ENCODE measurements around the gene ATF6B.
"Not testable (repeated sequence)": the region's sequence is repeated elsewhere in the genome, so short reads cannot be mapped to it uniquely, and the experiment has no call there.

The ATF6B gene

DNA sequence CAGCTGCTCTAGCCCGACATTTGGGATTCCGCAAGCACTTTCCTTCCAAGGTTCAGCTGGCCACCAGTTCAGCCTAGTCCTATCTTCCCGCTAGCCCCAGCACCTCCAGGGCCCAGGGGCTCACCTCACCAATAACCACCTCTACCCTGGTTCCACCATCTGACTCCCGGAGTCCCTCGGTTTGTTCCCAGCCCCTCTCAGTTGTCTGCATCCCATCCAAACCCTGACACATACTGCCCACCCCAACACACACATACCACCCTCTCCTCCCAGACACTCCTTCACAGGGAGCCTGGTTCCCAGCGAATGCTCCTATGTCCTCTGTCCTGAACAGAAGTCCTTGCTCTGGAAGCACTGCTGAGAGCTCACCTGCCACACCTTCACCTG is 19.3 kb downstream of the ATF6B start:
- H3K4me3 ChIP-seq (ENCODE audit: insufficient read depth, low read depth, low read length, poor library complexity, severe bottlenecking), result no peak overlapping the region
- H3K27ac ChIP-seq (ENCODE audit: insufficient read depth, low read length, poor library complexity, severe bottlenecking), result no peak overlapping the region

GRCh38 chr6:32108094-32108627 is 19.9 kb downstream of the ATF6B start:
- Histone ChIP-seq H3K27ac (ENCODE audit: insufficient read depth, low read length, poor library complexity, severe bottlenecking) (no peak overlapping the region), H3K4me3 (ENCODE audit: insufficient read depth, low read depth, low read length, poor library complexity, severe bottlenecking) (no peak overlapping the region), H3K4me1 (ENCODE audit: control insufficient read depth, insufficient read depth, low read length, poor library complexity, severe bottlenecking) (peaks cover 16% of the 10 kb centered on the region), H3K27me3 (replicated peaks; ENCODE audit: control insufficient read depth, insufficient read depth, low read length, poor library complexity, severe bottlenecking) (peaks cover 2% of the 10 kb centered on the region), H3K9me3 (ENCODE audit: control insufficient read depth, low read length) (no peaks in the 10 kb centered on the region), H3K36me3 (ENCODE audit: control insufficient read depth, insufficient read depth, low read length) (no peaks in the 10 kb centered on the region)
- DNase-seq, result no peak

More for the DNA sequence above, 19.3 kb downstream of the ATF6B start:
- H3K27me3 ChIP-seq (replicated peaks; ENCODE audit: control insufficient read depth, insufficient read depth, low read length, poor library complexity, severe bottlenecking), result peaks cover 2% of the 10 kb centered on the region
- peaks cover 16% of the 10 kb centered on the region for H3K4me1 ChIP-seq (ENCODE audit: control insufficient read depth, insufficient read depth, low read length, poor library complexity, severe bottlenecking)
- H3K36me3 ChIP-seq (ENCODE audit: control insufficient read depth, insufficient read depth, low read length), result no peaks in the 10 kb centered on the region
- no peaks in the 10 kb centered on the region for H3K9me3 ChIP-seq (ENCODE audit: control insufficient read depth, low read length)
- DNase-seq, result no peak

DNA sequence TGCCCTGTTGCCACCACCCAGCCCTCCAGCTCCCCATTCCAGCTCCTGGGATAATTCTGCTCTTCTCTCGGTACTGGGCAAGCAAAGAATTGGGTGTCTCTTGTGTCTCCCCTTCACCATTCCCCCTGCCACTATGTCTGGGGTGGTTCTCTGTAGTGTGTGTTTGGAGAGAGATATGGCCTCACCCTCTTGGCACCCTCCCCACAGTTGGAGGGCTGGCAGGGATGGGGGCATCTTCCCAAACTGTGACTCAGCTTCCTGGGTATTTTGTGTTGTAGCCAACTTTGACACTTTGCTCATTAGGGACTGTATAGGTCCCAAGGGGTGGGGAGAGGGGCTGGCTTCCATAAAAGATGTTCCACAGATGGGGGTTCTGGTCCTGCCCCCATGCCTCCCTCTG is 20.6 kb downstream of the ATF6B start:
- Histone ChIP-seq H3K4me3 (ENCODE audit: insufficient read depth, low read depth, low read length, poor library complexity, severe bottlenecking) (no peak overlapping the region), H3K36me3 (ENCODE audit: control insufficient read depth, insufficient read depth, low read length) (no peaks in the 10 kb centered on the region), H3K27ac (ENCODE audit: insufficient read depth, low read length, poor library complexity, severe bottlenecking) (no peak overlapping the region), H3K4me1 (ENCODE audit: control insufficient read depth, insufficient read depth, low read length, poor library complexity, severe bottlenecking) (peaks cover 16% of the 10 kb centered on the region), H3K27me3 (replicated peaks; ENCODE audit: control insufficient read depth, insufficient read depth, low read length, poor library complexity, severe bottlenecking) (peaks cover 2% of the 10 kb centered on the region), H3K9me3 (ENCODE audit: control insufficient read depth, low read length) (no peaks in the 10 kb centered on the region)
- DNase-seq, result no peak

- H3K27me3 ChIP-seq (replicated peaks; ENCODE audit: control insufficient read depth, insufficient read depth, low read length, poor library complexity, severe bottlenecking), result peaks cover 2% of the 10 kb centered on the region
- no peaks in the 10 kb centered on the region for H3K36me3 ChIP-seq (ENCODE audit: control insufficient read depth, insufficient read depth, low read length)
- DNase-seq, result no peak
Measured at GRCh38 chr6:32105433-32105832, 22.6 kb downstream of the ATF6B start.

DNA sequence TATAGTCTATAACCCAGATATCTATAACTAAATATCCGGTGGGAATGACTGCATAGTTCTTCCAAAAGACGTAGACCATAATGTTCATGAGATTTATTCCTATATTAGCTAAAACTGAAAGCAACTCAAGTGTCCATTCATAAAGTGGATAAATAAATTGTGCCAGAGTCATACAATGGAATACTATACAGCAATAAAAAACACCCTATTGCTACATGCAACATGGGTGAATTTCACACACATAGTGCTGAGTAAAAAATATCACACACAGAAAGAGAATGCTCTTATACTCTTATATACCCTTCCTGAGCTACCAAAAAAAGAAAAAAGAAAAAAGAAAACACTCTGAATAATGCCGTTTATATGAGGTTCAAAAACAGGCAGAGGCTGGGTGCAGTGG is 25.8 kb downstream of the ATF6B start:
- Histone ChIP-seq H3K9me3 (ENCODE audit: control insufficient read depth, low read length) (no peaks in the 10 kb centered on the region), H3K36me3 (ENCODE audit: control insufficient read depth, insufficient read depth, low read length) (no peaks in the 10 kb centered on the region), H3K4me1 (ENCODE audit: control insufficient read depth, insufficient read depth, low read length, poor library complexity, severe bottlenecking) (no peaks in the 10 kb centered on the region), H3K27ac (ENCODE audit: insufficient read depth, low read length, poor library complexity, severe bottlenecking) (no peak overlapping the region), H3K27me3 (replicated peaks; ENCODE audit: control insufficient read depth, insufficient read depth, low read length, poor library complexity, severe bottlenecking) (no peaks in the 10 kb centered on the region), H3K4me3 (ENCODE audit: insufficient read depth, low read depth, low read length, poor library complexity, severe bottlenecking) (no peak overlapping the region)
- no peak for DNase-seq

More at GRCh38 chr6:32105433-32105832, 22.6 kb downstream of the ATF6B start:
- no peaks in the 10 kb centered on the region for H3K9me3 ChIP-seq (ENCODE audit: control insufficient read depth, low read length)
- H3K4me3 ChIP-seq (ENCODE audit: insufficient read depth, low read depth, low read length, poor library complexity, severe bottlenecking), result no peak overlapping the region
- peaks cover 16% of the 10 kb centered on the region for H3K4me1 ChIP-seq (ENCODE audit: control insufficient read depth, insufficient read depth, low read length, poor library complexity, severe bottlenecking)
- no peak overlapping the region for H3K27ac ChIP-seq (ENCODE audit: insufficient read depth, low read length, poor library complexity, severe bottlenecking)

DNA sequence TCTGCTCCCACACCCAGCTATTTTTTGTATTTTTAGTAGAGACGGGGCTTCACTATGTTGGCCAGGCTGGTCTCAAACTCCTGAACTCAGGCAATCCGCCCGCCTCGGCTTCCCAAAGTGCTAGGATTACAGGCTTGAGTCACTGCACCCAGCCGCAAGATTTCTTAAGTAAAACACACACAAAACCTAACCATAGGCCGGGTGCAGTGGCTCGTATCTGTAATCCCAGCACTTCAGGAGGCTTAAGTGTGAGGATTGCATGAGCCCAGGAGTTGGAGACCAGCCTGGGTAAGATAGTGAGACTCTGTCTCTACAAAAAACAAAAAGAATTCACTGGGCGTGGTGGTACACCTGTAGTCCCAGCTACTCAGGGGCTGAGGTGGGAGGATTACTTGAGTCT is 27.8 kb downstream of the ATF6B start:
- not testable (repeated sequence) for H3K9me3 ChIP-seq (ENCODE audit: control insufficient read depth, low read length); DNase-seq; H3K36me3 ChIP-seq (ENCODE audit: control insufficient read depth, insufficient read depth, low read length); H3K27ac ChIP-seq (ENCODE audit: insufficient read depth, low read length, poor library complexity, severe bottlenecking); H3K4me1 ChIP-seq (ENCODE audit: control insufficient read depth, insufficient read depth, low read length, poor library complexity, severe bottlenecking); H3K4me3 ChIP-seq (ENCODE audit: insufficient read depth, low read depth, low read length, poor library complexity, severe bottlenecking)
- H3K27me3 ChIP-seq (replicated peaks; ENCODE audit: control insufficient read depth, insufficient read depth, low read length, poor library complexity, severe bottlenecking), result peaks cover 18% of the 10 kb centered on the region

DNA sequence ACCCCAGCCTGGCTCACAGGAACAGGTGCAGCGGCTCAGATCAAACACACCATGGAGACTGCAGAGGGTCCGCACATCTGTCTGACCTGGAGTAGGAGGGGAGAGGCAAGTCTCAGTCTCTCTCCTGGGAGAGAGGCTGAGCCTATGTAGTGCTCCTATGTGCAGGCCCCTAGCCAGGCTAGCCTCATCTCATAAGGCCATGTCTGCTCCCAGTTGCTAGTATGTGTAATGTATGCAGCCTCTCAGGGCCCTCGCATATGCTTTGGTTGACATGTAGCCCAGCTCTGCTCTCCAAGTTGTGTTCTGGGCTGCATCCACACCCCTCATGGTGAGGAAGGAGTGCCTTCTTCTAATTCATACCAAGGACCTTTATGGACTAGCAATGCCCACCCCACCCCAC is 30.7 kb downstream of the ATF6B start:
- Histone ChIP-seq H3K4me3 (ENCODE audit: insufficient read depth, low read depth, low read length, poor library complexity, severe bottlenecking) (no peak overlapping the region), H3K36me3 (ENCODE audit: control insufficient read depth, insufficient read depth, low read length) (no peaks in the 10 kb centered on the region), H3K9me3 (ENCODE audit: control insufficient read depth, low read length) (no peaks in the 10 kb centered on the region), H3K27ac (ENCODE audit: insufficient read depth, low read length, poor library complexity, severe bottlenecking) (no peak overlapping the region), H3K4me1 (ENCODE audit: control insufficient read depth, insufficient read depth, low read length, poor library complexity, severe bottlenecking) (peaks cover 6% of the 10 kb centered on the region), H3K27me3 (replicated peaks; ENCODE audit: control insufficient read depth, insufficient read depth, low read length, poor library complexity, severe bottlenecking) (peaks cover 23% of the 10 kb centered on the region)
- DNase-seq, result no peak

DNA sequence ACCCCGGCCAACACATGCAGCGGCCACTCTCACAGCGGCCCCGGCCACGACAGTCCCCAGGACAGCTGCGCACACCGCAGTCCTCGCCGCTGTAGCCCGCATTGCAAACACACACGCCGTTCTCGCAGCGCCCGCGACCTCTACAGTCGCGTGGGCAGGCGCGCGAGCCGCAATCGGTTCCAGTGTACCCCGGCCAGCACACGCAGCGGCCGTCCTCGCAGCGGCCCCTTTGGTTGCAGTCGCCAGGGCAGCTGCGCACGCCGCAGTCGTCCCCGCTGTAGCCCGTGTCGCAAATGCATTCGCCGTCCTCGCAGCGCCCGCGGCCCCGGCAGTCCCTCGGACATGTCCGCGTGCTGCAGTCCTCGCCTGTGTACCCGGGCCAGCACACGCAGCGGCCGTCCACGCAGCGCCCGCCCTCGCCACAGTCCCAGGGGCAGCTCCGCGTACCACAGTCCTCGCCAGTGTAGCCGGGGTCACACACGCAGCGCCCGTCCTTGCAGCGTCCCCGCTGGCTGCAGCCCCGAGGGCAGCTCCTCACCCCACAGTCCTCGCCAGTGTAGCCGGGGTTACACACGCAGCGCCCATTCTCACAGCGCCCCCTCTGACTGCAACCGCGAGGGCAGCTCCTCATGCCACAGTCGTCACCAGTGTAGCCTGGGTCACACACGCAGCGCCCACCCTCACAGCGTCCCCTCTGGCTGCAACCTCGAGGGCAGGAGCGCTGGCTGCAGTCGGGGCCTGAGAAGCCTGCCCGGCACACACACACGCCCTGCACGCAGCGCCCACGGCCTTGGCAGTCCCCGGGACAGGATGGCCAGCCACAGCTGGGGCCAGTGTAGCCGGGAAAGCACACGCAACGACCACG is 31.4 kb downstream of the ATF6B start:
- Histone ChIP-seq H3K9me3 (ENCODE audit: control insufficient read depth, low read length) (no peaks in the 10 kb centered on the region), H3K27me3 (replicated peaks; ENCODE audit: control insufficient read depth, insufficient read depth, low read length, poor library complexity, severe bottlenecking) (peaks cover 23% of the 10 kb centered on the region), H3K4me1 (ENCODE audit: control insufficient read depth, insufficient read depth, low read length, poor library complexity, severe bottlenecking) (peaks cover 6% of the 10 kb centered on the region), H3K27ac (ENCODE audit: insufficient read depth, low read length, poor library complexity, severe bottlenecking) (no peak overlapping the region), H3K36me3 (ENCODE audit: control insufficient read depth, insufficient read depth, low read length) (no peaks in the 10 kb centered on the region), H3K4me3 (ENCODE audit: insufficient read depth, low read depth, low read length, poor library complexity, severe bottlenecking) (no peak overlapping the region)
- DNase-seq, result no peak

DNA sequence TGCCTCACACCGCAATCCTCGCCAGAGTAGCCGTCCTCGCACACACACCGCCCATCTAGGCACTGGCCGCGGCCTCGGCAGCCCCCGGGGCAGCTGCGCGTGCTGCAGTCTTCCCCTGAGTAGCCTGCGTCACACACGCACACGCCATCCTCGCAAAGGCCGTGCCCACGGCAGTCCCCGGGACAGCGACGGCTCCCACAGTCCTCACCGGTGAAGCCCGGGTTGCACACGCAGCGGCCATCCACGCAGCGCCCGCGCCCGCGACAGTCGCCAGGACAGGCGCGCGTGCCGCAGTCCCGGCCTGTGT is 32.0 kb downstream of the ATF6B start:
- peaks cover 23% of the 10 kb centered on the region for H3K27me3 ChIP-seq (replicated peaks; ENCODE audit: control insufficient read depth, insufficient read depth, low read length, poor library complexity, severe bottlenecking)
- peaks cover 6% of the 10 kb centered on the region for H3K4me1 ChIP-seq (ENCODE audit: control insufficient read depth, insufficient read depth, low read length, poor library complexity, severe bottlenecking)
- no peak for DNase-seq
- no peak overlapping the region for H3K27ac ChIP-seq (ENCODE audit: insufficient read depth, low read length, poor library complexity, severe bottlenecking)
- H3K9me3 ChIP-seq (ENCODE audit: control insufficient read depth, low read length), result no peaks in the 10 kb centered on the region
- no peaks in the 10 kb centered on the region for H3K36me3 ChIP-seq (ENCODE audit: control insufficient read depth, insufficient read depth, low read length)
- H3K4me3 ChIP-seq (ENCODE audit: insufficient read depth, low read depth, low read length, poor library complexity, severe bottlenecking), result no peak overlapping the region

GRCh38 chr6:32095338-32096086 is 32.5 kb downstream of the ATF6B start:
- peaks cover 23% of the 10 kb centered on the region for H3K27me3 ChIP-seq (replicated peaks; ENCODE audit: control insufficient read depth, insufficient read depth, low read length, poor library complexity, severe bottlenecking)

More at GRCh38 chr6:32095338-32096086, 32.5 kb downstream of the ATF6B start:
- no peaks in the 10 kb centered on the region for H3K9me3 ChIP-seq (ENCODE audit: control insufficient read depth, low read length)
- DNase-seq, result no peak
- H3K27ac ChIP-seq (ENCODE audit: insufficient read depth, low read length, poor library complexity, severe bottlenecking), result no peak overlapping the region
- no peaks in the 10 kb centered on the region for H3K36me3 ChIP-seq (ENCODE audit: control insufficient read depth, insufficient read depth, low read length)
- H3K4me3 ChIP-seq (ENCODE audit: insufficient read depth, low read depth, low read length, poor library complexity, severe bottlenecking), result no peak overlapping the region
- H3K4me1 ChIP-seq (ENCODE audit: control insufficient read depth, insufficient read depth, low read length, poor library complexity, severe bottlenecking), result peaks cover 6% of the 10 kb centered on the region
